ENCODE data around the gene SDF2.

DNA sequence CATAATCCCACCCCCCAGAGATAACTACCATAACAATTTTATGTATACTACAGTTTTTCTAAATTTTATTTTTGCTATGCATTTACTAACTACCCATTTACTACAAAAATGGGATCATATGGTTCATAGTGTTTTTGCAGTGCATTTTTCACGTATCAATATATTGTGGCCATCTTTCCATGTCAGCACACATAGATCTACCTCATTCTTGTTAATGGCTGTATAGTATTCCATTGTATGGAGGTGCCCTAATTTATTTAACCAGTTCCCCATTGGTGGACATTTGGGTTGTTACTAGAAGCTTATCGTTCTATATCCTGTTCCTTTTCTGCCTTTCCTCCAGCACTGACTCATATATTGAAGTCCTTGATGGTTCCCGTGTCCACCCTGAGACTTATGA, 27.3 kb upstream of the SDF2 start:
- TF ChIP-seq, protein P1, sequence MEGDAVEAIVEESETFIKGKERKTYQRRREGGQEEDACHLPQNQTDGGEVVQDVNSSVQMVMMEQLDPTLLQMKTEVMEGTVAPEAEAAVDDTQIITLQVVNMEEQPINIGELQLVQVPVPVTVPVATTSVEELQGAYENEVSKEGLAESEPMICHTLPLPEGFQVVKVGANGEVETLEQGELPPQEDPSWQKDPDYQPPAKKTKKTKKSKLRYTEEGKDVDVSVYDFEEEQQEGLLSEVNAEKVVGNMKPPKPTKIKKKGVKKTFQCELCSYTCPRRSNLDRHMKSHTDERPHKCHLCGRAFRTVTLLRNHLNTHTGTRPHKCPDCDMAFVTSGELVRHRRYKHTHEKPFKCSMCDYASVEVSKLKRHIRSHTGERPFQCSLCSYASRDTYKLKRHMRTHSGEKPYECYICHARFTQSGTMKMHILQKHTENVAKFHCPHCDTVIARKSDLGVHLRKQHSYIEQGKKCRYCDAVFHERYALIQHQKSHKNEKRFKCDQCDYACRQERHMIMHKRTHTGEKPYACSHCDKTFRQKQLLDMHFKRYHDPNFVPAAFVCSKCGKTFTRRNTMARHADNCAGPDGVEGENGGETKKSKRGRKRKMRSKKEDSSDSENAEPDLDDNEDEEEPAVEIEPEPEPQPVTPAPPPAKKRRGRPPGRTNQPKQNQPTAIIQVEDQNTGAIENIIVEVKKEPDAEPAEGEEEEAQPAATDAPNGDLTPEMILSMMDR (IDR thresholded peaks at IDR 0.05): no peak
- no peak for TF ChIP-seq POLR2A (IDR thresholded peaks at IDR 0.05)

Data from esophagus squamous epithelium (tissue), 4 donors.